HepG2 (cell line): Measurements from ENCODE around the gene HOXA6. TPM values are rescaled to one million over a fixed set of nuclear protein-coding genes. Genes with fewer than 3 reads are reported as not detected.

Experiments
- CBFB ChIP-seq: sonication (generic); formaldehyde crosslinking; IDR thresholded peaks from 2 replicates; pipeline ENCODE4 v1.4.0; 2020; ENCODE audit warnings: missing genetic modification reagents
- CREM ChIP-seq, 2 experiments: sonication (generic) in 1 of 2; formaldehyde crosslinking in 1 of 2; IDR thresholded peaks; 2 replicates each; pipeline versions ENCODE4 v1.4.0 to v1.6.1; 2016 to 2020; ENCODE audit warnings: antibody characterized with exemption in 1 of 2, mild to moderate bottlenecking in 1 of 2, missing genetic modification reagents in 1 of 2
- EHMT2 ChIP-seq: fragments of 200-600 bp; sonication (generic); IDR thresholded peaks from 2 replicates; pipeline ENCODE4 v1.7.0; 2017; ENCODE audit warnings: antibody characterized with exemption, low read depth, low read length, borderline replicate concordance
- GFI1 ChIP-seq: sonication (generic); formaldehyde crosslinking; IDR thresholded peaks from 2 replicates; pipeline ENCODE4 v1.5.0; 2020; ENCODE audit warnings: missing genetic modification reagents, mild to moderate bottlenecking, borderline replicate concordance
- KDM1A ChIP-seq: IDR thresholded peaks from 2 replicates; pipeline ENCODE4 v1.6.1; 2016; ENCODE audit warnings: missing compliant biosample characterization
- MIER2 ChIP-seq: IDR thresholded peaks from 2 replicates; pipeline ENCODE4 v1.6.1; 2016; ENCODE audit warnings: missing biosample characterization, missing genetic modification reagents
- PHB2 ChIP-seq: fragments of 450-650 bp; IDR thresholded peaks from 2 replicates; pipeline ENCODE4 v1.6.1; 2018; ENCODE audit not compliant: partially characterized antibody
- PHF21A ChIP-seq: sonication (generic); formaldehyde crosslinking; IDR thresholded peaks from 2 replicates; pipeline ENCODE4 v1.5.0; 2020; ENCODE audit warnings: mild to moderate bottlenecking, missing genetic modification reagents
- PITX1 ChIP-seq: sonication (generic); formaldehyde crosslinking; IDR thresholded peaks from 2 replicates; pipeline ENCODE4 v1.5.1; 2020; ENCODE audit warnings: mild to moderate bottlenecking, missing genetic modification reagents
- SIX1 ChIP-seq: sonication (generic); formaldehyde crosslinking; IDR thresholded peaks from 2 replicates; pipeline ENCODE4 v1.4.0; 2020; ENCODE audit warnings: missing genetic modification reagents, borderline replicate concordance
- SKI ChIP-seq: fragments of 450-650 bp; IDR thresholded peaks from one replicate; pipeline ENCODE4 v1.6.1; 2018; ENCODE audit warnings: mild to moderate bottlenecking; ENCODE audit not compliant: partially characterized antibody
- SMAD3 ChIP-seq: sonication (generic); formaldehyde crosslinking; IDR thresholded peaks from 2 replicates; pipeline ENCODE4 v1.4.0; 2020; ENCODE audit warnings: missing genetic modification reagents
- SP5 ChIP-seq: IDR thresholded peaks from 2 replicates; pipeline ENCODE4 v1.6.1; 2016; ENCODE audit warnings: low read depth, borderline replicate concordance
- SRSF4 ChIP-seq: fragments of 200-400 bp; formaldehyde crosslinking; IDR thresholded peaks from one replicate; pipeline ENCODE4 v1.6.1; 2018; ENCODE audit warnings: mild to moderate bottlenecking, low read depth, low read length, moderate library complexity; ENCODE audit not compliant: poor library complexity, severe bottlenecking
- XRCC5 ChIP-seq: fragments of 200-400 bp; formaldehyde crosslinking; optimal IDR thresholded peaks from 2 replicates; pipeline ENCODE3; 2017; ENCODE audit warnings: mild to moderate bottlenecking, low read length
- ZNF251 ChIP-seq: sonication (generic); formaldehyde crosslinking; IDR thresholded peaks from 2 replicates; pipeline ENCODE4 v1.9.0; 2021; ENCODE audit warnings: mild to moderate bottlenecking, missing genetic modification reagents
- ZNF552 ChIP-seq: sonication (generic); formaldehyde crosslinking; IDR thresholded peaks from 2 replicates; pipeline ENCODE4 v1.9.0; 2022; ENCODE audit warnings: missing genetic modification reagents, mild to moderate bottlenecking, borderline replicate concordance
- ZNF772 ChIP-seq: sonication (generic); formaldehyde crosslinking; IDR thresholded peaks from 2 replicates; pipeline ENCODE4 v1.5.0; 2020; ENCODE audit warnings: mild to moderate bottlenecking, missing genetic modification reagents
- ZNF878 ChIP-seq: sonication (generic); formaldehyde crosslinking; IDR thresholded peaks from 2 replicates; pipeline ENCODE4 v1.8.1; 2023; ENCODE audit warnings: mild to moderate bottlenecking, missing genetic modification reagents, moderate library complexity
- ZSCAN31 ChIP-seq: sonication (generic); formaldehyde crosslinking; IDR thresholded peaks from 2 replicates; pipeline ENCODE4 v1.5.0; 2020; ENCODE audit warnings: low read depth, mild to moderate bottlenecking, missing genetic modification reagents
- polyA plus RNA-seq, 8 experiments: library from polyadenylated mRNA; depleted of rRNA in 3 of 8; stranded (reverse) in 7 of 8; unstranded in 1 of 8; fragments of >200 nt; fragmentation: Illumina TruSeq in 4 of 8; extraction: Trizol in 4 of 8; gene quantifications; 2 replicates each; pipeline versions ENCODE4 v1.2.1 to v1.2.3, GENCODE V29; 2011 to 2016; ENCODE audit warnings: low read depth in 4 of 8, missing spikeins in 1 of 8, mixed read lengths in 1 of 8; ENCODE audit not compliant: insufficient read depth in 1 of 8
- total RNA-seq, 5 experiments: library from RNA; depleted of rRNA; stranded (reverse); fragments of >200 nt; fragmentation: Illumina TruSeq; extraction: Trizol; gene quantifications; 2 replicates each; pipeline ENCODE4 v1.2.3, GENCODE V29; 2016; ENCODE audit warnings: low read depth in 1 of 5
- TF ChIP-seq, protein P1 (sequence below): IDR thresholded peaks from 2 replicates; pipeline ENCODE4 v1.6.1; 2012; ENCODE audit warnings: inconsistent platforms
- TF ChIP-seq, protein P2 (sequence below): sonication (generic); formaldehyde crosslinking; IDR thresholded peaks from 2 replicates; pipeline ENCODE4 v1.5.0; 2020; ENCODE audit warnings: missing genetic modification reagents, mild to moderate bottlenecking, borderline replicate concordance
- TF ChIP-seq, protein P3 (sequence below): sonication (generic); formaldehyde crosslinking; IDR thresholded peaks from 2 replicates; pipeline ENCODE4 v1.4.0; 2020; ENCODE audit warnings: mild to moderate bottlenecking, missing genetic modification reagents
- TF ChIP-seq, protein P4 (sequence below): sonication (generic); formaldehyde crosslinking; IDR thresholded peaks from 2 replicates; pipeline ENCODE4 v1.4.0; 2020; ENCODE audit warnings: missing genetic modification reagents, mild to moderate bottlenecking, borderline replicate concordance
- TF ChIP-seq, protein P5 (sequence below): sonication (generic); formaldehyde crosslinking; IDR thresholded peaks from 2 replicates; pipeline ENCODE4 v1.5.0; 2020; ENCODE audit warnings: mild to moderate bottlenecking, missing genetic modification reagents

Gene HOXA6
- total and polyA plus RNA-seq, 2 of the 13 experiments (the other 11 are each of a cell fraction or from before 2014, with no cell fraction given) = 1.3 to 1.5 TPM

DNA sequence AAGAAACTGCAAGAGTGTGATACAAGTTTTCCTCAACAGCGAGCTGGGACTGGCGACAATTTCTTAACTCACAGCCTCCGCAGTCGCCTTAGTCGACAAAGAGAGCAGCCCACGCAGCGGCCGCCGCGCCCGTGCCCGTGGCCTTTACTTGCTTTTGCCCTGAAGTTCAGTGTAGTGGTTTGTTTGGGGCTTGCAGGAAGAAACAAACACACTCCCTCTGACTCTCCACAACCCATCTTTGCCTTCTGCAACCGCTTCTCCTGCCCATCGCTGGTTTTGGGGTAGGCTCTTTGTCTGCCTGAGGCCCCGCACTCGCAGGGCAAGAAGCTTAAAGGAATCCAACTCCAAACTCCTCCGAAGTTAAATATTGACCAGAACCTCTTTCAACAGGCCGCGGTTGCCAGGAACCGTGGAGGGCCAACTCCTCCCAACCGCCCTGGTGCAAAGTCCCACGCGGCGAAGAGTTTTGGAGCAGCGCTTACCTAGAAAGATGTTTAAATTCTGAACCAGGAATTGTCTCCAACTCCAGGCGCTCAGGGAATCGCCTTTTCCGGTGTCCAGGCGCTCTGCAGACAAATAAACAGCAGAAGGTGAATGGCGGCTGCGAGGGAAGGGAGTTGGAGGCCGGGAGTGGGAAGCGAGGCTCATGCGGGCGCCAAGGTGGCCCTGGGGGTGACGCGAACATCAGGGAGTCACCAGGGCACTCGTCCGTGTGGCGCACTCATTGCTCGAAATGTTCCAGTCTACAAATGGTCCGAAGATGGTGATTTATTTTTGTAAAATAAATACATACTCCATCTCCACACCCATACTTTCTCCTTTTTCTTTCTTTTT, 25.3 kb downstream of the HOXA6 start (continued):
- TF ChIP-seq ZNF552 (CRISPR knock-in tag) = no peak
- TF ChIP-seq, protein P1, sequence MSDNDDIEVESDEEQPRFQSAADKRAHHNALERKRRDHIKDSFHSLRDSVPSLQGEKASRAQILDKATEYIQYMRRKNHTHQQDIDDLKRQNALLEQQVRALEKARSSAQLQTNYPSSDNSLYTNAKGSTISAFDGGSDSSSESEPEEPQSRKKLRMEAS = peak; percentile 71
- peak; percentile 42; the same call in 1 of the 2 replicates for TF ChIP-seq SIX1 (CRISPR knock-in tag)
- TF ChIP-seq, protein P2, sequence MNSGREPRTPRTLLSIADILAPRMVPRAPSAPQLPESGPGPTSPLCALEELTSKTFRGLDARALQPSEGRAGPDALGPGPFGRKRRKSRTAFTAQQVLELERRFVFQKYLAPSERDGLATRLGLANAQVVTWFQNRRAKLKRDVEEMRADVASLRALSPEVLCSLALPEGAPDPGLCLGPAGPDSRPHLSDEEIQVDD = no peak
- peak; percentile 93 for TF ChIP-seq PHF21A (CRISPR knock-in tag)
- TF ChIP-seq CREM (IDR thresholded peaks at IDR 0.05) = peak; percentile 73
- no peak for TF ChIP-seq CREM (CRISPR knock-in tag; IDR thresholded peaks at IDR 0.05)
- TF ChIP-seq EHMT2 = no peak
- no peak for TF ChIP-seq ZSCAN31 (CRISPR knock-in tag)
- peak; percentile 80; the same call in 1 of the 2 replicates for TF ChIP-seq ZNF878 (CRISPR knock-in tag)
- TF ChIP-seq, protein P3, sequence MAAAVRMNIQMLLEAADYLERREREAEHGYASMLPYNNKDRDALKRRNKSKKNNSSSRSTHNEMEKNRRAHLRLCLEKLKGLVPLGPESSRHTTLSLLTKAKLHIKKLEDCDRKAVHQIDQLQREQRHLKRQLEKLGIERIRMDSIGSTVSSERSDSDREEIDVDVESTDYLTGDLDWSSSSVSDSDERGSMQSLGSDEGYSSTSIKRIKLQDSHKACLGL = no peak; the same call in 1 of the 2 replicates
- TF ChIP-seq KDM1A = no peak
- no peak for TF ChIP-seq ZNF772 (CRISPR knock-in tag)
- no peak for TF ChIP-seq PHB2
- TF ChIP-seq XRCC5 = no peak
- TF ChIP-seq PITX1 (CRISPR knock-in tag) = no peak; the same call in 1 of the 2 replicates
- TF ChIP-seq, protein P4, sequence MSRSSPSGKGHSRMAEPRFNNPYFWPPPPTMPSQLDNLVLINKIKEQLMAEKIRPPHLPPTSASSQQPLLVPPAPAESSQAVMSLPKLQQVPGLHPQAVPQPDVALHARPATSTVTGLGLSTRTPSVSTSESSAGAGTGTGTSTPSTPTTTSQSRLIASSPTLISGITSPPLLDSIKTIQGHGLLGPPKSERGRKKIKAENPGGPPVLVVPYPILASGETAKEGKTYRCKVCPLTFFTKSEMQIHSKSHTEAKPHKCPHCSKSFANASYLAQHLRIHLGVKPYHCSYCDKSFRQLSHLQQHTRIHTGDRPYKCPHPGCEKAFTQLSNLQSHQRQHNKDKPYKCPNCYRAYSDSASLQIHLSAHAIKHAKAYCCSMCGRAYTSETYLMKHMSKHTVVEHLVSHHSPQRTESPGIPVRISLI = 0 out of 2 replicates have a peak, but pooled peaks have one; percentile 11
- TF ChIP-seq SP5 (CRISPR knock-in tag) = peak; percentile 61; the same call in 1 of the 2 replicates
- 0 out of 2 replicates have a peak, but pooled peaks have one; percentile 37 for TF ChIP-seq MIER2
- 0 out of 2 replicates have a peak, but pooled peaks have one; percentile 33 for TF ChIP-seq SMAD3 (CRISPR knock-in tag)
- TF ChIP-seq, protein P5, sequence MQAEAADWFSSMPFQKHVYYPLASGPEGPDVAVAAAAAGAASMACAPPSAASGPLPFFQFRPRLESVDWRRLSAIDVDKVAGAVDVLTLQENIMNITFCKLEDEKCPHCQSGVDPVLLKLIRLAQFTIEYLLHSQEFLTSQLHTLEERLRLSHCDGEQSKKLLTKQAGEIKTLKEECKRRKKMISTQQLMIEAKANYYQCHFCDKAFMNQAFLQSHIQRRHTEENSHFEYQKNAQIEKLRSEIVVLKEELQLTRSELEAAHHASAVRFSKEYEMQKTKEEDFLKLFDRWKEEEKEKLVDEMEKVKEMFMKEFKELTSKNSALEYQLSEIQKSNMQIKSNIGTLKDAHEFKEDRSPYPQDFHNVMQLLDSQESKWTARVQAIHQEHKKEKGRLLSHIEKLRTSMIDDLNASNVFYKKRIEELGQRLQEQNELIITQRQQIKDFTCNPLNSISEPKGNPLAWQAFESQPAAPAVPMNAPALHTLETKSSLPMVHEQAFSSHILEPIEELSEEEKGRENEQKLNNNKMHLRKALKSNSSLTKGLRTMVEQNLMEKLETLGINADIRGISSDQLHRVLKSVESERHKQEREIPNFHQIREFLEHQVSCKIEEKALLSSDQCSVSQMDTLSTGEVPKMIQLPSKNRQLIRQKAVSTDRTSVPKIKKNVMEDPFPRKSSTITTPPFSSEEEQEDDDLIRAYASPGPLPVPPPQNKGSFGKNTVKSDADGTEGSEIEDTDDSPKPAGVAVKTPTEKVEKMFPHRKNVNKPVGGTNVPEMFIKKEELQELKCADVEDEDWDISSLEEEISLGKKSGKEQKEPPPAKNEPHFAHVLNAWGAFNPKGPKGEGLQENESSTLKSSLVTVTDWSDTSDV = no peak
- no peak for TF ChIP-seq ZNF251 (CRISPR knock-in tag)
- TF ChIP-seq CBFB = no peak
- no peak for TF ChIP-seq SRSF4
- TF ChIP-seq GFI1 = 0 out of 2 replicates have a peak, but pooled peaks have one; percentile 55
- peak; percentile 39 for TF ChIP-seq SKI
